ENCODE data around the gene TCP10L. TPM values are rescaled to one million over a fixed set of nuclear protein-coding genes. Genes with fewer than 3 reads are reported as not detected.

TCP10L gene
- total RNA-seq, 1 donor from 2014 or later = 3.9 TPM

- peaks cover 65 to 70% of the 10 kb centered on the region in 2 donors for H3K36me3 ChIP-seq
- no peaks in the 10 kb centered on the region for H3K9me3 ChIP-seq
- no peak for TF ChIP-seq CTCF (IDR thresholded peaks at IDR 0.05)
- no peaks in the 10 kb centered on the region for H3K4me1 ChIP-seq
- no peaks in the 10 kb centered on the region for H3K27me3 ChIP-seq
- no peak overlapping the region for H3K4me3 ChIP-seq
- intact Hi-C loops (cut with DNase I) = loop anchor here (5.0 kb wide), 1 partner anchor 737 kb away; no protein-coding TSS in a partner anchor
- no peak overlapping the region for H3K27ac ChIP-seq
- no peak for DNase-seq (ENCODE audit: low spot score in 2 of 2)
Measured at GRCh38 chr21:32604464-32604863, 19.1 kb upstream of the TCP10L start.

GRCh38 chr21:32603131-32603530 is 17.8 kb upstream of the TCP10L start:
- intact Hi-C loops (cut with DNase I) = loop anchor here (5.0 kb wide), 1 partner anchor 736 kb away; no protein-coding TSS in a partner anchor
- H3K4me3 ChIP-seq = no peak overlapping the region
- H3K4me1 ChIP-seq = no peaks in the 10 kb centered on the region
- TF ChIP-seq CTCF (IDR thresholded peaks at IDR 0.05) = no peak
- H3K27me3 ChIP-seq = no peaks in the 10 kb centered on the region
- no peak overlapping the region for H3K27ac ChIP-seq
- DNase-seq (ENCODE audit: low spot score in 2 of 2) = no peak
- no peaks in the 10 kb centered on the region for H3K9me3 ChIP-seq
- peaks cover 60 to 65% of the 10 kb centered on the region in 2 donors for H3K36me3 ChIP-seq

GRCh38 chr21:32602099-32602498 is 16.8 kb upstream of the TCP10L start:
- no peak for TF ChIP-seq CTCF (IDR thresholded peaks at IDR 0.05)
- intact Hi-C loops (cut with DNase I) = loop anchor here (5.0 kb wide), 1 partner anchor 735 kb away; no protein-coding TSS in a partner anchor
- no peak overlapping the region for H3K27ac ChIP-seq
- no peaks in the 10 kb centered on the region for H3K9me3 ChIP-seq
- H3K4me1 ChIP-seq = no peaks in the 10 kb centered on the region
- no peaks in the 10 kb centered on the region for H3K27me3 ChIP-seq
- no peak for DNase-seq (ENCODE audit: low spot score in 2 of 2)
- peaks cover 56 to 57% of the 10 kb centered on the region in 2 donors for H3K36me3 ChIP-seq
- no peak overlapping the region for H3K4me3 ChIP-seq

GRCh38 chr21:32599526-32599925 is 14.2 kb upstream of the TCP10L start:
- TF ChIP-seq CTCF (IDR thresholded peaks at IDR 0.05) = no peak
- H3K36me3 ChIP-seq = peaks cover 32 to 34% of the 10 kb centered on the region in 2 donors
- H3K4me1 ChIP-seq = no peaks in the 10 kb centered on the region
- no peaks in the 10 kb centered on the region for H3K27me3 ChIP-seq
- H3K9me3 ChIP-seq = no peaks in the 10 kb centered on the region
- DNase-seq (ENCODE audit: low spot score in 2 of 2) = no peak
- H3K4me3 ChIP-seq = no peak overlapping the region
- H3K27ac ChIP-seq = no peak overlapping the region
- intact Hi-C loops (cut with DNase I) = no loop called here

GRCh38 chr21:32599091-32599490 is 13.8 kb upstream of the TCP10L start:
- Histone ChIP-seq H3K36me3 (peaks cover 27 to 29% of the 10 kb centered on the region in 2 donors), H3K4me1 (no peaks in the 10 kb centered on the region), H3K9me3 (no peaks in the 10 kb centered on the region), H3K4me3 (no peak overlapping the region), H3K27me3 (no peaks in the 10 kb centered on the region), H3K27ac (no peak overlapping the region)
- no peak for TF ChIP-seq CTCF (IDR thresholded peaks at IDR 0.05)
- intact Hi-C loops (cut with DNase I) = no loop called here
- DNase-seq (ENCODE audit: low spot score in 2 of 2) = no peak

GRCh38 chr21:32597205-32597604 is 11.9 kb upstream of the TCP10L start:
- Histone ChIP-seq H3K4me1 (no peaks in the 10 kb centered on the region), H3K27ac (no peak overlapping the region), H3K9me3 (no peaks in the 10 kb centered on the region), H3K27me3 (no peaks in the 10 kb centered on the region), H3K36me3 (peaks cover 8 to 10% of the 10 kb centered on the region in 2 donors), H3K4me3 (no peak overlapping the region)
- intact Hi-C loops (cut with DNase I) = no loop called here
- DNase-seq (ENCODE audit: low spot score in 2 of 2) = no peak
- TF ChIP-seq CTCF (IDR thresholded peaks at IDR 0.05) = no peak
